Fibroblast of villous mesenchyme (primary cell): Measurements from ENCODE around the gene DGCR6L. TPM values are rescaled to one million over a fixed set of nuclear protein-coding genes. Genes with fewer than 3 reads are reported as not detected.
"Not testable (repeated sequence)": the region's sequence is repeated elsewhere in the genome, so short reads cannot be mapped to it uniquely, and the experiment has no call there.

Experiments used
- DNase-seq: peaks from one replicate; pipeline ENCODE4 v3.0.0-alpha.2; 2010; ENCODE audit warnings: low read depth
- H3K4me3 ChIP-seq: 2 replicates; pipeline ENCODE4 v1.5.1; 2011; ENCODE audit warnings: low read depth, mild to moderate bottlenecking, low read length
- total RNA-seq: library from RNA; depleted of rRNA; stranded (reverse); fragments of >200 nt; gene quantifications from 2 replicates; pipeline ENCODE4 v1.2.3, GENCODE V29; 2012
- TF ChIP-seq, protein P1 (sequence below): IDR thresholded peaks from 2 replicates; pipeline ENCODE4 v1.5.1; 2012; ENCODE audit warnings: low read depth, mild to moderate bottlenecking, low read length; ENCODE audit not compliant: insufficient read depth

Gene DGCR6L
- total RNA-seq, 1 donor: 47.1 TPM

- TF ChIP-seq, protein P1, sequence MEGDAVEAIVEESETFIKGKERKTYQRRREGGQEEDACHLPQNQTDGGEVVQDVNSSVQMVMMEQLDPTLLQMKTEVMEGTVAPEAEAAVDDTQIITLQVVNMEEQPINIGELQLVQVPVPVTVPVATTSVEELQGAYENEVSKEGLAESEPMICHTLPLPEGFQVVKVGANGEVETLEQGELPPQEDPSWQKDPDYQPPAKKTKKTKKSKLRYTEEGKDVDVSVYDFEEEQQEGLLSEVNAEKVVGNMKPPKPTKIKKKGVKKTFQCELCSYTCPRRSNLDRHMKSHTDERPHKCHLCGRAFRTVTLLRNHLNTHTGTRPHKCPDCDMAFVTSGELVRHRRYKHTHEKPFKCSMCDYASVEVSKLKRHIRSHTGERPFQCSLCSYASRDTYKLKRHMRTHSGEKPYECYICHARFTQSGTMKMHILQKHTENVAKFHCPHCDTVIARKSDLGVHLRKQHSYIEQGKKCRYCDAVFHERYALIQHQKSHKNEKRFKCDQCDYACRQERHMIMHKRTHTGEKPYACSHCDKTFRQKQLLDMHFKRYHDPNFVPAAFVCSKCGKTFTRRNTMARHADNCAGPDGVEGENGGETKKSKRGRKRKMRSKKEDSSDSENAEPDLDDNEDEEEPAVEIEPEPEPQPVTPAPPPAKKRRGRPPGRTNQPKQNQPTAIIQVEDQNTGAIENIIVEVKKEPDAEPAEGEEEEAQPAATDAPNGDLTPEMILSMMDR: no peak
- DNase-seq: no peak
- no peak overlapping the region for H3K4me3 ChIP-seq
These were observed 34.5 kb upstream of the DGCR6L start for GRCh38 chr22:20354238-20354975.

DNA sequence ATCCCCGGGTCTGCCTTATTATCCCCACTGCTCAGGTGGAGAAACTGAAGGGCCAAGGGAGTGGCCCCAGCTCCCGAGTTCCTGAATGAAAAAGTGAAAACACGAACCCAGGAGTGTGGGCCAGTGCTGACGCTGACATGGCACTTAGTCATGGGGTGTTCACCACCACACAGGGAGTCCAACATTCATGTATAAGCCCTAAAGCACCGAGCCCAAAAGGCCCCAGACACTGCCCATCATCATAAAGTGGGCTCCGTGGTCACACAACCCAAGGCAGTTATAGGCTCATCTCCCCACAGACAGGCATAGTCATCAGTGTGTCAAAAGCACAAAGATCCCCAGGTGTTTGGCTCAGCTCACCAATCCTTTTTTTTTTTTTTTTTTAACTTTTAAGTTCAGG, 32.7 kb upstream of the DGCR6L start:
- DNase-seq, H3K4me3 ChIP-seq: not testable (repeated sequence)

GRCh38 chr22:20346553-20346952, 26.7 kb upstream of the DGCR6L start:
- DNase-seq, H3K4me3 ChIP-seq: not testable (repeated sequence)

DNA sequence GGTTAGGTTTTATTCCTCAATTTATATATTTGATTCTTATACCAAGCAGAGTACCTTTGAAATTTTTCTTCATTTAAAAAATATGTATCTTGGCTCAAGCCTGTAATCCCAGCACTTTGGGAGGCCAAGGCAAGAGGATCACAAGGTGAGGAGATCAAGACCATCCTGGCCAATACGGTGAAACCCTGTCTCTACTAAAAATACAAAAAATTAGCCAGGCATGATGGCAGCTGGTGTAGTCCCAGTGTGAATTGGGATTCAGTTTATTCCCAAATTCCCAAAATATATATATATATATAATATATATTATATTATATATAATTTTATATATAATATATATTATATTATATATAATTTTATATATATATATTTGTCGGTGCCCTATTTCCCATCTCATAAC, 18.4 kb upstream of the DGCR6L start:
- DNase-seq, H3K4me3 ChIP-seq: not testable (repeated sequence)

DNA sequence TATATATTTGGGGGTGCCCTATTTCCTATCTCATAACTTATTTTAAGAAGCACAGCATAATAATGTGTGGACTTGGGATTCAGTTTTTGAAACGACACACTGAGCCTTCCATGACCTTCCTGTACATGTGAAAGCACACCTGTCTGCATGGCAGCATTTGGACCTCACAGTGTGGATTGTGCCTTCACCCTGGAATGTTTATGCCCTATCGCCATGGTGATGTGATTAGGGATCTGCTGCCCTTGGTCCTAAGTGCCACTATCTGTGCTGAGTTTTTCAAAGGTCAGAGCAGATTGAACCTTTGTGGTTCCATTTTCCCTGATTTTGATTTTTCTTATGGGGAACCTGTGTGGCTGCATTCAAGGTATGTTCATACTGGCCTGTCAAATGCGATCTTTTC, 17.9 kb upstream of the DGCR6L start:
- H3K4me3 ChIP-seq, DNase-seq: not testable (repeated sequence)

DNA sequence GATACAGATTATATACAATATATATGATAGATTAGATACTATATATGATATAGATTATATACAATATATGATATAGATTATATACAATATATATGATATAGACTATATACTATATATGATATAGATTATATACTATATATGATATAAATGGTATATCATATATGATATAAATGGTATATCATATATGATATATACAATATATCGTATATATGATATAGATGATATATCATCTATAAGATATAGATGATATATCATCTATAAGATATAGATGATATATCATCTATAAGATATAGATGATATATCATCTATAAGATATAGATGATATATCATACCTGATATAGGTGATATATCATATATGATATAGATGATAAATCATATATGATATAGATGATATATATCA, 16.7 kb upstream of the DGCR6L start:
- DNase-seq: not testable (repeated sequence)

GRCh38 chr22:20328569-20328930, 8.7 kb upstream of the DGCR6L start:
- not testable (repeated sequence) for H3K4me3 ChIP-seq, DNase-seq

More for the DNA sequence above, 16.7 kb upstream of the DGCR6L start:
- not testable (repeated sequence) for H3K4me3 ChIP-seq

GRCh38 chr22:20325996-20326395, 6.1 kb upstream of the DGCR6L start:
- DNase-seq, H3K4me3 ChIP-seq: not testable (repeated sequence)

GRCh38 chr22:20324139-20324516, 4.3 kb upstream of the DGCR6L start:
- TF ChIP-seq, protein P1: no peak
- H3K4me3 ChIP-seq: no peak overlapping the region
- DNase-seq: no peak

DNA sequence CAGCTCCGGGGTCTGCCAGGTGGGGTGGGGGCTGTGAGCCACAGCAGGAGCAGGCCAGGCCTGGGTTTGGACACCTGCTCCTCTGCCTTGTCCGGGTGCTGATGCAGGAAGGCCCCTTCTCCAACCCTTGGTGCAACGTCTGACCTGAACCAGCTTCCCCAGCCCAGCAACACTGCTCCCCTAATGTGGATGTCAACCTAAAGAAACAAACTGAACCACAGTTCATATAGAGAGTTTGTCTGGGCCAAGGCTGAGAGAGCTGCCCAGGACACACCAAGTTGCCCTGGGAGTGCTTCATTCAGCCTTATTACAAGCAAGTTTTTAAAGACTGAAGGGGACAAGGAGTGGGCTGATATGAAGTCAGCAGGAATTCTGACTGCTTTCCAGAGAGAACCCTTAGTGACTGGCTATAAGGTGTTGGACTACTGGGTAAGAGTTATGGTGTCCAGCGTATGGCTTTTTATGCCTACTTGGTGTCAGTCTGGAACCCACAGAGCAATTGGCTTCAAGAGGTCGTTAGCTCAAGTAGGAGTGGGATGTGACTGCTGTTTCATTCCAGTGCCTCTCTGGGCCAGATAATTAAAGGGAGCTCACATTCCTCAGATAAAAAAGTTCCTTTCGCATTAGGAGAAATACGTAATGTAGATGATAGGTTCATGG, 1.8 kb upstream of the DGCR6L start:
- not testable (repeated sequence) for DNase-seq, H3K4me3 ChIP-seq

DNA sequence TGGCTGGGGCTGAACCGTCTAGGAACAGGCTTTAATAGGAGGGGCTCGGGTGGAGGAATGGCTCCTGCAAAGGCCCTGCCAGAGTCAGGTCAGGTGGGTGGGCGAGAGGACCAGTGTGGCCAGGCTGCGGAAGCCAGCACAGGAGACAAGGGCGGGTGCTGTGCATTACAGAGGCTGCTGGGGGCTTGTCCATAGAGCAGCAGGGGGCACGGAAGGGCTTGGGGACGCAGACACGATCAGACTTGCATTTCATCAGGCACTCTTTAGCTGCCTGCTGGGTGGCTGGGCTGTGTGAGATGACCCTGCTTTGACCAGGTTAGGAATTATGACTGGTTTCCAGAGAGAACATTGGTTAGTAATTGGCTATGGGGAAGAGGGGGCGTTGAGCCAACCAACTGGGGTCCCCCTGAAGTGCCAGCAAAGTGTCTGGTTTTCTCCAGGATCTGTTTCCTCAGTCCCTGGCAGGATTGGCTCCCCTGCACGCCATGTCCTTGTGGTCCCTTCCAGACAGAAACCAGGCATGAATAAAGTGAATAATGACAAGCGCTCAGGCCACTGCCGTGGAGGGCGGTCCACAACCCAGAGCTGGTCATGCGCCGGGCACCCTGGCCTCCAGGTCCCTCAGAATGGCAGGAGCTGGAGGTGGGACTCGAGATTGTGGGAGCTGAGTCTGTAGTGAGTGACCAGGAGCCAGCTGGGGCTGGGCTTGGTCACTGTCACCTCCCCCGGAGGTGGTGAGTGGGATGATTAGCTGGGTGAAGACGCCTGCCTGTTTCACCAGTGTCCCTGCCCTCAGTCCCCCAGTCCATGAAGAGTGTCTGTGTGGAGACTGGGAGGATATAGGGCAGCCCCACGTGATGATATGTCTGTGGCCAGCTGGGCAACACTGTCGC, 1.0 kb upstream of the DGCR6L start:
- not testable (repeated sequence) for DNase-seq

More for the DNA sequence above, 1.0 kb upstream of the DGCR6L start:
- peak overlapping the region; percentile 87 for H3K4me3 ChIP-seq
